HCT116 (cell line): ENCODE data around the gene PITHD1. TPM values are rescaled to one million over a fixed set of nuclear protein-coding genes. Genes with fewer than 3 reads are reported as not detected.
"Not testable (repeated sequence)": the region's sequence is repeated elsewhere in the genome, so short reads cannot be mapped to it uniquely, and the experiment has no call there.

Experiments used
- ATAC-seq: fragments of 200-7000 bp; cut with Tn5 transposase; 2 replicates; pipeline ENCODE4 v1.9.1; 2020; ENCODE audit warnings: mild to moderate bottlenecking, moderate library complexity
- BruUV-seq: library from RNA; stranded (reverse); fragments of 400-500 nt; replicated peaks from 2 replicates; lab custom pipeline; 2021; lab: Mats Ljungman, UMichigan
- CTCF ChIA-PET: fragments of 300-600 bp; sonication (Branson Sonifier 250); formaldehyde crosslinking; loops from one replicate; lab custom pipeline; 2021; ENCODE audit warnings: antibody characterized with exemption; lab: Charles Lee
- POLR2A ChIA-PET: fragments of 300-600, 350-600 bp; sonication (Branson Sonifier 250); formaldehyde crosslinking; loops from one replicate; lab custom pipeline; 2021; ENCODE audit warnings: antibody characterized with exemption; lab: Charles Lee
- RAD21 ChIA-PET, 2 experiments: fragments of 300-600 bp; sonication (Branson Sonifier 250); formaldehyde crosslinking; loops; one replicate each; lab custom pipeline; 2023; ENCODE audit warnings: low total read pairs in 2 of 2; ENCODE audit not compliant: uncharacterized antibody in 2 of 2, unreplicated experiment in 2 of 2, low non-redundant PET in 1 of 2; lab: Charles Lee
- DNase-seq: peaks from one replicate; pipeline ENCODE4 v3.0.0-alpha.2; 2010; ENCODE audit warnings: low read depth, low spot score
- H2AFZ ChIP-seq: fragments of 200-600 bp; shearing (Covaris generic), sonication (generic); 2 replicates; pipeline ENCODE4 v1.6.1; 2017; ENCODE audit warnings: low read depth, mixed run types, mixed read lengths, antibody characterized with exemption, low read length; ENCODE audit not compliant: poor library complexity, severe bottlenecking
- H3K27ac ChIP-seq: 2 replicates; pipeline ENCODE4 v1.5.1; 2012; ENCODE audit warnings: low read depth, low read length
- H3K27me3 ChIP-seq: fragments of 200-600 bp; sonication (generic); 2 replicates; pipeline ENCODE4 v1.6.1; 2016; ENCODE audit warnings: mixed run types, low read length, mixed read lengths; ENCODE audit not compliant: insufficient read depth
- H3K36me3 ChIP-seq, 2 experiments: fragments of 200-500 bp in 1 of 2; fragments of 200-600 bp in 1 of 2; sonication (Bioruptor generic) in 1 of 2; sonication (generic) in 1 of 2; 2 replicates each; pipeline versions ENCODE4 v1.5.1 to v1.6.1; 2014 to 2016; ENCODE audit warnings: low read length in 2 of 2, inconsistent platforms in 1 of 2, mixed read lengths in 1 of 2, mixed run types in 1 of 2; ENCODE audit not compliant: insufficient read depth in 2 of 2, control insufficient read depth in 1 of 2
- H3K4me1 ChIP-seq, 2 experiments: fragments of 200-600 bp in 1 of 2; sonication (generic) in 1 of 2; 2 replicates each; pipeline versions ENCODE4 v1.5.1 to v1.6.1; 2012 to 2017; ENCODE audit warnings: low read length in 2 of 2, inconsistent platforms in 1 of 2, mild to moderate bottlenecking in 1 of 2, mixed read lengths in 1 of 2, mixed run types in 1 of 2, moderate library complexity in 1 of 2; ENCODE audit not compliant: insufficient read depth in 2 of 2, control insufficient read depth in 1 of 2
- H3K4me2 ChIP-seq: fragments of 200-600 bp; sonication (generic); 2 replicates; pipeline ENCODE4 v1.6.1; 2017; ENCODE audit warnings: mixed run types, low read length, mixed read lengths
- H3K4me3 ChIP-seq, 2 experiments: fragments of 200-600 bp in 1 of 2; sonication (generic) in 1 of 2; replicated peaks in 1 of 2; 2 replicates each; pipeline ENCODE4 v1.5.1; 2011 to 2016; ENCODE audit warnings: low read length in 2 of 2, control low read depth in 1 of 2, low read depth in 1 of 2, mild to moderate bottlenecking in 1 of 2, mixed read lengths in 1 of 2, mixed run types in 1 of 2
- H3K79me2 ChIP-seq: fragments of 200-600 bp; sonication (generic); 2 replicates; pipeline ENCODE4 v1.6.1; 2017; ENCODE audit warnings: mild to moderate bottlenecking, mixed run types, low read length, moderate library complexity, mixed read lengths; ENCODE audit not compliant: insufficient read depth
- H3K9ac ChIP-seq: fragments of 200-600 bp; sonication (generic); 2 replicates; pipeline ENCODE4 v1.6.1; 2016; ENCODE audit warnings: low read length, mixed read lengths
- H3K9me2 ChIP-seq: fragments of 200-600 bp; sonication (generic), shearing (Covaris generic); 2 replicates; pipeline ENCODE4 v1.6.1; 2017; ENCODE audit warnings: mixed run types, mild to moderate bottlenecking, moderate library complexity; ENCODE audit not compliant: insufficient read depth
- H3K9me3 ChIP-seq, 2 experiments: fragments of 200-500 bp in 1 of 2; fragments of 200-600 bp in 1 of 2; sonication (Bioruptor generic) in 1 of 2; sonication (generic) in 1 of 2; 2 replicates each; pipeline ENCODE4 v1.6.1; 2014 to 2017; ENCODE audit warnings: low read length in 2 of 2, mixed read lengths in 2 of 2, inconsistent platforms in 1 of 2, low read depth in 1 of 2, mild to moderate bottlenecking in 1 of 2, mixed run types in 1 of 2, moderate library complexity in 1 of 2; ENCODE audit not compliant: control insufficient read depth in 1 of 2, insufficient read depth in 1 of 2
- H4K20me1 ChIP-seq: fragments of 200-600 bp; sonication (generic), shearing (Covaris generic); 2 replicates; pipeline ENCODE4 v1.6.1; 2017; ENCODE audit warnings: mixed run types, mild to moderate bottlenecking, moderate library complexity; ENCODE audit not compliant: insufficient read depth
- EZH2phosphoT487 ChIP-seq: fragments of 200-600 bp; IDR thresholded peaks from 2 replicates; pipeline ENCODE4 v1.6.1; 2018; ENCODE audit warnings: antibody characterized with exemption, borderline replicate concordance
- intact Hi-C: fragments of 100-400 bp; cut with micrococcal nuclease; formaldehyde crosslinking; loops from 2 replicates; pipeline ENCODE4 v1.10.0; 2022
- total RNA-seq: library from RNA; stranded (reverse); gene quantifications from one replicate; pipeline ENCODE4 v1.2.1, GENCODE V29; 2021; ENCODE audit not compliant: unreplicated experiment
- TF ChIP-seq, protein P1 (sequence below), 3 experiments: fragments of 200-600 bp in 1 of 3; sonication (generic) in 1 of 3; IDR thresholded peaks in 2 of 3; conservative IDR thresholded peaks in 1 of 3; 2 replicates each; pipeline ENCODE4 v1.5.1; 2012 to 2017; ENCODE audit warnings: low read depth in 2 of 3, low read length in 2 of 3, antibody characterized with exemption in 1 of 3, borderline replicate concordance in 1 of 3, control low read depth in 1 of 3, mild to moderate bottlenecking in 1 of 3, mixed read lengths in 1 of 3, mixed run types in 1 of 3, moderate library complexity in 1 of 3; ENCODE audit not compliant: insufficient read depth in 1 of 3

The PITHD1 gene
- total RNA-seq, 1 experiment from 2014 or later: 57.2 TPM

- TF ChIP-seq EZH2phosphoT487: no peak
Observed at GRCh38 chr1:23732363-23733224, 45.6 kb upstream of the PITHD1 start (continued).

- H3K36me3 ChIP-seq, H3K9ac ChIP-seq, H3K9me2 ChIP-seq, DNase-seq, CTCF ChIA-PET, BruUV-seq, ATAC-seq, POLR2A ChIA-PET, H4K20me1 ChIP-seq, H3K4me2 ChIP-seq, H2AFZ ChIP-seq, RAD21 ChIA-PET, H3K27me3 ChIP-seq, H3K27ac ChIP-seq, H3K4me3 ChIP-seq, intact Hi-C loops, H3K9me3 ChIP-seq: not testable (repeated sequence)
- H3K79me2 ChIP-seq: peaks cover 17% of the 10 kb centered on the region; the same call in 1 of the 2 replicates
- H3K4me1 ChIP-seq: peaks cover under 1 to 18% of the 10 kb centered on the region in 2 experiments; a peak in 3 of 4 replicates
Observed at GRCh38 chr1:23733281-23733680, 44.9 kb upstream of the PITHD1 start.

- Histone ChIP-seq H3K4me1 (peaks cover 0 to 8% of the 10 kb centered on the region in 2 experiments; a peak in 2 of 4 replicates), H3K9ac (no peak overlapping the region), H2AFZ (no peak overlapping the region), H3K4me2 (no peak overlapping the region), H4K20me1 (no peaks in the 10 kb centered on the region), H3K27me3 (no peaks in the 10 kb centered on the region), H3K9me2 (no peaks in the 10 kb centered on the region), H3K9me3 (no peaks in the 10 kb centered on the region), H3K79me2 (peaks cover 7% of the 10 kb centered on the region; the same call in 1 of the 2 replicates), H3K4me3 (no peak overlapping the region), H3K36me3 (no peaks in the 10 kb centered on the region), H3K27ac (no peak overlapping the region)
- TF ChIP-seq, protein P1, sequence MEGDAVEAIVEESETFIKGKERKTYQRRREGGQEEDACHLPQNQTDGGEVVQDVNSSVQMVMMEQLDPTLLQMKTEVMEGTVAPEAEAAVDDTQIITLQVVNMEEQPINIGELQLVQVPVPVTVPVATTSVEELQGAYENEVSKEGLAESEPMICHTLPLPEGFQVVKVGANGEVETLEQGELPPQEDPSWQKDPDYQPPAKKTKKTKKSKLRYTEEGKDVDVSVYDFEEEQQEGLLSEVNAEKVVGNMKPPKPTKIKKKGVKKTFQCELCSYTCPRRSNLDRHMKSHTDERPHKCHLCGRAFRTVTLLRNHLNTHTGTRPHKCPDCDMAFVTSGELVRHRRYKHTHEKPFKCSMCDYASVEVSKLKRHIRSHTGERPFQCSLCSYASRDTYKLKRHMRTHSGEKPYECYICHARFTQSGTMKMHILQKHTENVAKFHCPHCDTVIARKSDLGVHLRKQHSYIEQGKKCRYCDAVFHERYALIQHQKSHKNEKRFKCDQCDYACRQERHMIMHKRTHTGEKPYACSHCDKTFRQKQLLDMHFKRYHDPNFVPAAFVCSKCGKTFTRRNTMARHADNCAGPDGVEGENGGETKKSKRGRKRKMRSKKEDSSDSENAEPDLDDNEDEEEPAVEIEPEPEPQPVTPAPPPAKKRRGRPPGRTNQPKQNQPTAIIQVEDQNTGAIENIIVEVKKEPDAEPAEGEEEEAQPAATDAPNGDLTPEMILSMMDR (IDR thresholded peaks at IDR 0.05 in 2 of 3, conservative IDR thresholded peaks at IDR 0.05 in 1 of 3; ENCODE audit: borderline replicate concordance in 1 of 3, insufficient read depth in 1 of 3, low read depth in 2 of 3, low read length in 2 of 3): no peak
- DNase-seq: no peak
- ChIA-PET POLR2A (no interaction called here), RAD21 (no interaction called here), CTCF (interaction anchor here (0.7 kb wide), 1 partner anchor 63 kb away, joined by 4 read pairs; no protein-coding TSS in a partner anchor)
- intact Hi-C loops: no loop called here
- BruUV-seq: no TSS peak
- no peak for ATAC-seq
Observed at GRCh38 chr1:23736437-23737134, 41.6 kb upstream of the PITHD1 start.
